Stimulated activated naive CD8-positive, alpha-beta T cell treated with anti-CD3 and anti-CD28 coated beads, Interleukin-15, Interleukin-2, amounts not matched to agents 100 U/mL and 50 U/mL, for 24 hours (primary cell): ENCODE data around the gene AMZ1.

ENCODE experiments used
- ATAC-seq: fragments of 150-1000 bp; cut with Tn5 transposase; one replicate; pipeline ENCODE4 v1.10.0; 2021
- DNase-seq: peaks from one replicate; pipeline ENCODE4 v3.0.0; 2021

The AMZ1 gene

GRCh38 chr7:2687881-2688318, at the start of gene AMZ1:
Gene AMZ1, plus strand, starts transcription at chr7:2688202. Its CDS starts 12,250 bp downstream, at chr7:2700452.
- DNase-seq (no peak), ATAC-seq (no peak)

- no peak for DNase-seq
- no peak for ATAC-seq
Observed at GRCh38 chr7:2638224-2638991, 49.6 kb upstream of the AMZ1 start.

GRCh38 chr7:2639181-2639681, 48.8 kb upstream of the AMZ1 start:
- DNase-seq (no peak), ATAC-seq (no peak)

- no peak for DNase-seq
- no peak for ATAC-seq
Observed at GRCh38 chr7:2639695-2640481, 48.1 kb upstream of the AMZ1 start.

- no peak for ATAC-seq
- no peak for DNase-seq
Observed at GRCh38 chr7:2640482-2640830, 47.5 kb upstream of the AMZ1 start.

GRCh38 chr7:2640846-2641316, 47.1 kb upstream of the AMZ1 start:
- ATAC-seq: no peak
- no peak for DNase-seq

- DNase-seq (peak; percentile 40), ATAC-seq (no peak)
Observed at GRCh38 chr7:2641406-2642393, 46.3 kb upstream of the AMZ1 start.

- ATAC-seq (no peak), DNase-seq (no peak)
Observed at GRCh38 chr7:2643386-2644219, 44.4 kb upstream of the AMZ1 start.

- no peak for ATAC-seq
Observed at GRCh38 chr7:2644220-2644561, 43.8 kb upstream of the AMZ1 start.

GRCh38 chr7:2644562-2645273, 43.3 kb upstream of the AMZ1 start:
- no peak for DNase-seq
- peak; percentile 41 for ATAC-seq

More at GRCh38 chr7:2644220-2644561, 43.8 kb upstream of the AMZ1 start:
- DNase-seq: no peak

GRCh38 chr7:2645274-2645868, 42.6 kb upstream of the AMZ1 start:
- ATAC-seq (peak; percentile 76), DNase-seq (peak; percentile 72)

GRCh38 chr7:2646336-2646679, 41.7 kb upstream of the AMZ1 start:
- ATAC-seq (no peak), DNase-seq (no peak)

GRCh38 chr7:2646680-2647571, 41.1 kb upstream of the AMZ1 start:
- ATAC-seq (no peak), DNase-seq (no peak)

- DNase-seq (no peak), ATAC-seq (no peak)
Observed at GRCh38 chr7:2647594-2648172, 40.3 kb upstream of the AMZ1 start.

GRCh38 chr7:2649139-2649838, 38.7 kb upstream of the AMZ1 start:
- ATAC-seq (no peak), DNase-seq (no peak)

GRCh38 chr7:2649991-2650390, 38.0 kb upstream of the AMZ1 start:
- DNase-seq (no peak), ATAC-seq (no peak)

GRCh38 chr7:2650451-2650850, 37.6 kb upstream of the AMZ1 start:
- ATAC-seq (no peak), DNase-seq (no peak)

GRCh38 chr7:2651336-2651735, 36.7 kb upstream of the AMZ1 start:
- peak; percentile 35 for DNase-seq
- ATAC-seq: no peak
